Cerebellar nuclear complex (tissue), 1 donor: ENCODE measurements around the gene GPR180.
"Not testable (repeated sequence)": the region's sequence is repeated elsewhere in the genome, so short reads cannot be mapped to it uniquely, and the experiment has no call there.

Source experiments
- DNase-seq, 2 experiments: peaks; one replicate each; lab custom pipeline; 2025; lab: John Stamatoyannopoulos, UW

Gene GPR180

GRCh38 chr13:94596575-94596971, 5.1 kb upstream of the GPR180 start:
- no peak for DNase-seq

- DNase-seq = no peak
Measured at GRCh38 chr13:94598281-94598680, 3.4 kb upstream of the GPR180 start.

GRCh38 chr13:94599877-94600276, 1.8 kb upstream of the GPR180 start:
- no peak for DNase-seq

GRCh38 chr13:94602467-94602866, 810 bp downstream of the GPR180 start:
- no peak for DNase-seq

GRCh38 chr13:94607056-94607455, 5.4 kb downstream of the GPR180 start:
- no peak for DNase-seq

GRCh38 chr13:94607939-94608338, 6.3 kb downstream of the GPR180 start:
- no peak for DNase-seq

GRCh38 chr13:94608586-94608985, 6.9 kb downstream of the GPR180 start:
- DNase-seq = peak in 1 of 2 experiments; percentile 3

GRCh38 chr13:94609196-94609595, 7.5 kb downstream of the GPR180 start:
- DNase-seq = no peak

GRCh38 chr13:94610475-94610874, 8.8 kb downstream of the GPR180 start:
- no peak for DNase-seq

- peak in 1 of 2 experiments; percentile 20 for DNase-seq
Measured at GRCh38 chr13:94612050-94612449, 10.4 kb downstream of the GPR180 start.

GRCh38 chr13:94613051-94613450, 11.4 kb downstream of the GPR180 start:
- no peak for DNase-seq

- peak in 1 of 2 experiments; percentile 22 for DNase-seq
Measured at GRCh38 chr13:94617389-94618000, 15.8 kb downstream of the GPR180 start.

- DNase-seq = no peak
Measured at GRCh38 chr13:94620286-94620896, 18.7 kb downstream of the GPR180 start.

- DNase-seq = no peak
Measured at GRCh38 chr13:94622344-94622743, 20.7 kb downstream of the GPR180 start.

- DNase-seq = no peak
Measured at GRCh38 chr13:94623316-94623715, 21.7 kb downstream of the GPR180 start.

- DNase-seq = no peak
Measured at GRCh38 chr13:94630858-94631257, 29.2 kb downstream of the GPR180 start.

- no peak for DNase-seq
Measured at GRCh38 chr13:94632226-94632980, 30.7 kb downstream of the GPR180 start.

GRCh38 chr13:94636096-94636495, 34.4 kb downstream of the GPR180 start:
- not testable (repeated sequence) for DNase-seq

GRCh38 chr13:94636942-94637578, 35.4 kb downstream of the GPR180 start:
- DNase-seq = no peak

GRCh38 chr13:94637677-94638076, 36.0 kb downstream of the GPR180 start:
- not testable (repeated sequence) for DNase-seq

GRCh38 chr13:94640721-94641120, 39.1 kb downstream of the GPR180 start:
- no peak for DNase-seq

- DNase-seq = no peak
Measured at GRCh38 chr13:94641409-94641941, 39.8 kb downstream of the GPR180 start.
